HG03097 (cell line): Measurements from ENCODE around the gene ZNF780A.
"Not testable (repeated sequence)": the region's sequence is repeated elsewhere in the genome, so short reads cannot be mapped to it uniquely, and the experiment has no call there.

Experiments used
- ATAC-seq: cut with Tn5 transposase; IDR thresholded peaks from one replicate; pipeline ENCODE4 v1.9.1; 2021; ENCODE audit not compliant: unreplicated experiment, low FRiP score

ZNF780A gene

GRCh38 chr19:40088299-40089047 lies 2.3 kb downstream of the ZNF780A start:
- ATAC-seq: no peak

DNA sequence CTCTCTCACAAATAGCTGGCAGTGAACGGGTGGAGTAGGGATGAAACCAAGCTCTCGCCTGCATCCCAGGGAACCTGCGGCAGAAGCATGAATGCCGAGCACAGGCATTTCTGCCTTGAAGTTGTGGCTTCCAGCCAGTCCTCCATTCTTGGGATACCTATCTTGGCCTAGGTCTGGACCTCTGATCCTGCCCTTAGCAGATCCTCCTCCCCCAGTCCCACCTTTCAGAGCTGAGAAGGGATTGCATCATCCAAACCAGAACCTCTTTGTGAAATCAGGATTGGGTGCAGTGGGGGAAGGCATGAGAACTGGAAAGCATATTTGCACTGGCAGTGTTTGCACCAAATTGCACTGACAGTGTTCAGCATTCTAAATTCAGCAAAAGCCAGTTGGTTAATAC lies 5.8 kb downstream of the ZNF780A start:
- ATAC-seq: no peak

DNA sequence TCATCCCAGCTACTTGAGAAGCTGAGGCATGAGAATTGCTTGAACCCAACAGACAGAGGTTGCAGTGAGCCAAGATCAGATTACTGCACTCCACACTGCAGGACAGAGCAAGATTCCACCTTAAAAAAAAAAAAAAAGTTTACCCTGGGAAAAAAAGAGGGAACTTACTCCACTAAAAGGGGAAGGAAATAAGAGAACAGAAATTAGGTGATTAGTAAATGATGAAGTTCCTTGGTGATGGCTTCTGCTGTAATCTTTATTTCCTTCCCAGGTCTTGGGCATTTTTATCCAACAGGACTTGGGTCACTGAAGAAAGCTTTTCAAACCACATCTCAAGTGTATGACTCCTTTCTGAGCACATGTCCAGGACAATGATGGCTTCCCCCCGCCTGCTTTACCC lies 9.3 kb downstream of the ZNF780A start:
- no peak for ATAC-seq

- no peak for ATAC-seq
These were observed 10.5 kb downstream of the ZNF780A start for GRCh38 chr19:40080289-40080688.

GRCh38 chr19:40078377-40078776 lies 12.4 kb downstream of the ZNF780A start:
- ATAC-seq: no peak

- ATAC-seq: no peak
These were observed 20.7 kb downstream of the ZNF780A start for GRCh38 chr19:40070058-40070457.

- no peak for ATAC-seq
These were observed 31.1 kb downstream of the ZNF780A start for GRCh38 chr19:40059624-40060023.

- ATAC-seq: no peak
These were observed 33.6 kb downstream of the ZNF780A start for GRCh38 chr19:40057166-40057565.

DNA sequence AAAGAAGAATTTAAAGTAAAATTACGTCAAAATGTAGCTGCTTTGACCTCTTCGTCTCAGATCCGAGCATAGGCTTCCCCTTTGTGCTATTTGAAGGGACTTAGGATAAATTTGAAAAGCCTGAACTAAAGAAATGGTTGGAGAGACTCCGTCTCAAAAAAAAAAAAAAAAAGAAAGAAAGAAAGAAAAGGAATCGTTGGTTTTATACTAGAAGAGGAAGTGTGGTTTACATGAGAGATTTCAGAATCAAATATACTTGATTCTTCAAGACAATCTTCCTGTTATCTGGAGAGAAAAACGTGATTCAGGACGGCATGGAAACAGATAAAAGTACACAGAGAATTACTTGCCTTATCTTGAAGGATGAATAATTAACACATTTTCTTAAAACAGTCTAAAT lies 34.2 kb downstream of the ZNF780A start:
- ATAC-seq: no peak

DNA sequence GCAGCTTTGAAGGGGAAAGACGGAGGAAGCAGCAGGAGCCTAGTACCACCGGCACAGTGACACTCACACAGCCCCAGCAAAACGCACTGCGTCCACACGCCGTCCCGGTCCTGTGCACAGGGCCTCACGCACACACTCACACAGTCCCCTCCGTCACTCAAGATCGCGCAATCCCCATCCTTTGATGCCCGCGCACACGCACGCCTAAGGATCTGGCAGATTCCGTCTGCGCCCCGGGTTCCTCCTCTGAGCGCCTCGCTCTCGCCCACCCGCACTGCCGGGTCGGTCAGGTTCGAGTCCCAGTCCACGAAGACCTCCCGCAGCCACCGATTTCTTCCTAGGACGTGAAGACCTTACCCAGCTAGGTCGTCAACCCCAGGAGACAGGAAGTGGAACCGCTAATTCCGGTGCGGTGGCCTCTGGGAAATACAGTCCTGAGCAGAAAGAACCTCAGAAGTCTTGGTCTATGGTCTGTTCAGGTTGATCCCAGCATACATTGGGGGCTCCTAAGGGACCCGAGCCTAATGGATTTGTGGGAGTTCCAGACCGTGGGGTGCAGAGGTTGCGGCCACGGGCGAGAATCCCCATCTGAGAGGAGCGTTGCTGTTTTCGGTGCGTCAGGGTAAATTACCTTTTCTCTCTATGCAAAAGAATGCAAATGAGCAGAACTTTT lies 34.8 kb downstream of the ZNF780A start, which contains the start of gene ZNF780B:
ZNF780B (minus strand) TSS at position 400 of the 673 bp plus-strand sequence. CDS start 5,899 bp downstream, outside the sequence.
- peak; percentile 75 for ATAC-seq

DNA sequence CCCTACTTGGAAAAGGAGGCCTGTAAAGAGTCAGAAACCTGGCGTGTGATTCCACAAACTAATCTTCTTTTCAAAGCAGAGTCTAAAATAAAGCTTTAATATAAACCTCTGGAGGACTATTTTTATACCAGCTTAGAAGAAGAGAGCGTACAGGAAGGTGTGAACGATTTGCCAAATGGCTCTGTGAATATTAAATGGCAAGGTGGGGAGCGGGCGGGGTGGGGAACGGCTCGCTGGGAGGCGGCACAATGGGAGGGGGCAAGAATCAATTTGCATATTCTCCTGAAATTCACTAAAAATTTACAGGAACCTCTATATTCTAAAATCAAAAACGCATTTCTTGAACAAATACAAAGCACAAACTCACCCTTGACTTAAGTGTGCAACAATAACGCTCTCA lies 35.7 kb downstream of the ZNF780A start:
- no peak for ATAC-seq

DNA sequence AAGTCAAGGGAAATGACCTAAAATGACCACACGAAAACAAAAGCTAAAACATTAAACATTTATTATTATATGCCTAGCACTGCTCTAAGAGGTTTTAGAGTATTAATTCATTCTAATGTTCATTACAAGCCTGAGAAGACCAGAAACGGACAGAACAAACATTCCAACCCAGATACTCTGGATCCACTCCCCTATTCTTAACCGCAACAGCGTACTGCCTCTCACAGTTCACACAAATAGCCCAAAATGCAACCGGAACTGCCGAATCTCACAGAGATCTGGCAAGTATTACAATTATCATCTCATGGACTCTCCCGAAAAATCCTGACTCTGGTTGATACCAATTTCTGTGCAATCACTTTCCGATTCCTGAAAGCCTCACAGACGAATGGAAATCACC lies 36.1 kb downstream of the ZNF780A start:
- no peak for ATAC-seq

DNA sequence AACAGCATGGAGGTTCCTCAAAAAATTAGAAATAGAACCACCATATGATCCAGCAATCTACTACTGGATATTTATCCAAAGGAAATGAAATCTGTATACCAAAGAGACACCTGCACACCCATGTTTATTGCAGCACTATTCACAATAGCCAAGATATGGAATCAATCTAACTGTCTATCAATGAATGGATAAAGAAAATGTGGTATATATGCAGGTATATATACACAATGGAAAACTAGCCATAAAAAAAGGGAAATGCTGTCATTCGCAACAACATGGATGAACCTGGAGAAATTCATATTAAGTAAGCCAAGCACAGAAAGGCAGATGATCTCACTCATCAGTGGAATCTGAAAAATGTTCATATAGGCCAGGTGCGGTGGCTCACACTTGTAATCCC lies 37.3 kb downstream of the ZNF780A start:
- no peak for ATAC-seq

- ATAC-seq: not testable (repeated sequence)
These were observed 49.0 kb downstream of the ZNF780A start for GRCh38 chr19:40041718-40042117.

- ATAC-seq: not testable (repeated sequence)
These were observed 52.7 kb downstream of the ZNF780A start for GRCh38 chr19:40038047-40038446.

- no peak for ATAC-seq
These were observed 54.7 kb downstream of the ZNF780A start for GRCh38 chr19:40035996-40036395.

DNA sequence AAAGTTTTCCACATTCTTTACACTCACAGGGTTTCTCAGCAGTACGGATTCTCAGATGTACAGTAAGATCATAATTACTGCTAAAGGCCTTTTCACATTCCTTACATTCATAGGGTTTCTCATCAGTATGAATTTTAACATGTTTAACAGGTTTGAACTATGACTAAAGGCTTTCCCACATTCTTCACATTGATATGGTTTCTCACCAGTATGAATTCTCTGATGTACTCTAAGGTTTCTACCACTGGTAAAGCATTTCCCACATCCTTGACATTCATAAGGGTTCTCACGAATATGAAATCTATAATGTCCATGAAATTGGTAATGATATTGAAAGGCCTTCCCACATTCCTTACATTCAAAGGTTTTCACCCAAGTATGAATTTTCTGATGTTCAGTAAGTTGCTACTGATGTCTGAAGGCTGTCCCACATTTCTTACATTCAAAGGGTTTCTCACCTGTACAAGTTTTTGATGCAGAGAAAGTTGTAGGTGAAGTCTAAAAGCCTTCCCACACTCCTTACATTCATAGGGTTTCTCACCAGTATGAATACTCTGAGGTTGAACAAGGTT lies 56.7 kb downstream of the ZNF780A start:
- no peak for ATAC-seq

DNA sequence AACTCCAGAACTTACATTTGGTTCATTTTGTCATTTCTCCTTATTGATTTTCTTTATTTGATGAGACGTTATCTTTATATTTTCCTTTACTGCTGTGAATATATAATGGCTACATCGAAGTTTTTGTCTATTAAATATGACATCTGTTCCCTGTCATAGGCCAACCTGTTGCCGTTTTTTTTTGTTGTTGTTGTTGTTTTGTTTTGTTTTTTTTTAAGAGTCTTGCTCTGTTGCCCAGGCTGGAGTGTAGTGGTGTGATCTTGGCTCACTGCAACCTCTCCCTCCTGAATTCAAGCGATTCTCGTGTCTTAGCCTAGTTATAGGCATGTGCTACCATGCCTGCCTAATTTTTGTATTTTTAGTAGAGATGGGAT lies 64.2 kb downstream of the ZNF780A start:
- ATAC-seq: no peak

DNA sequence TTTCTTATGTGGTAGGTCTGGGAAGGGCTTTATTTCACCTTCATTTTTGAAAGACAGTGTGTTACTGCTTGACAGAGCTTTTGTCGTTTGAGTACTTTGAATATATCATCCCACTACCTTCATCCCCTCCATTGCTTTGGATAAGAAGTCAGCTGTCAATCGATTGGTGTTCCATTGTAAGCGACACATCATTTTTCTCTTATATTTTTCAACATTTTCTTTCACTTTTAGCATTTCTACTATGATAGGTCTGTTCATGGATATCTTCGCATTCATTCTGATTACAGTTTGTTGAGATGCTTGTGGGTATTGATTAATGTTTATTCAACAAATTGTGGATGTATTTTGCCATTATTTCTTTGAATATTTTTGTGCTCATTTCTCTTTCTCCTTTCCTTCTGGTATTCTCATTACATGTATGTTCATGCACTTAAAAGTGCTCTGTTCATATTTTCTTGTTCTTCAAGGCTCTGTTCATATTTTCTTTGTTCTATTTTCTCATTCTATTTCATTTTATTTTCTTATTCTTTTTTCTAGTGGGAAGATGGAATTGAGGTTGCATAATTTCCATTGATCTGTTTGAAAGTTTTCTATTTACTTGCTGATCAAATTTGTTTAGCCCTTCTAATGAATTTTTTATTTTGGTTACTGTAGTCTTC lies 64.7 kb downstream of the ZNF780A start:
- no peak for ATAC-seq

DNA sequence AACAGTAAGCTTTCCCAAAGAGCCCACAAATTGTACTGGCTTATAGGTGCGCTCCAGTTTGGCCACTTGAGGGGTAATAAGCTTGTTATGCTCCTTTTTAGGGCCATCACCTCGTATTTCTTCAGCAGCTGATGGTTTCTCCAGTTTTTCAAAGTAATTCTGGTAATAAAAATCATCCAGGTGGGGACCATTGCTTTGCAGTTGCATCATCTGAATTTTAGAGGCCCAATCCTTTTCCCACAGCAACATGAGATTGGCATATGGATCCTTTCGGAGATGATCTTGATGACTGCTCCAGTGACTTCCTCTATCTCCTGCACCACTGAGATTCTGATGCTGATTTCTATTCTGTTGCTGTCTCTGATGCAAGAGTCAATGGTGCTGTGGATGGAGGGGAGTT lies 66.8 kb downstream of the ZNF780A start:
- ATAC-seq: no peak
